Erythroblast (primary cell): ENCODE measurements around the gene KIF18B.

Experiments used
- GATA1 ChIP-seq: IDR thresholded peaks from 2 replicates; pipeline ENCODE4 v1.6.1; 2011; ENCODE audit warnings: low read depth, mild to moderate bottlenecking, control low read depth, low read length, moderate library complexity
- POLR2A ChIP-seq: IDR thresholded peaks from 2 replicates; pipeline ENCODE4 v1.6.1; 2011; ENCODE audit warnings: mild to moderate bottlenecking, low read length

DNA sequence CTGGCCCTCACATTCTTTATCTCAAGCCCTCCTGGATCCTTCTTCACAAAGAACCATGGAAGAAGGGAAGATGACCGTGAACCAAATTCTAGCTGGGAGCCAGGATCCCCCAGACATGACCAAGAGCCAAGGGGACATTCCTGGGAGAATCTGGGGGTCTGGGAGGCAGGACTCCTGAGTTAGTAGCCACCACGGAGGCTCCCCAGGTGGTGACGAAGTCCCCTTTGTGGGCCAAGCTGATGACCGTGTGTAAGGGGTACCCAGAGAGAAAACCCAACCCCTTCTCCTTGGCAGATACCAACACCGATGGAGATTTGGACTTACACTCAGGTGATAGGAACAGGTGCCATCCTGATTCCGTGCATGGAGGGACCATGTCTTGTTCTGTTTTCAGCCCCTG, 25.4 kb downstream of the KIF18B start:
- TF ChIP-seq POLR2A (no peak), GATA1 (no peak)
